WTC11 (cell line): Measurements from ENCODE around the gene FRRS1. TPM values are rescaled to one million over a fixed set of nuclear protein-coding genes. Genes with fewer than 3 reads are reported as not detected.

Source experiments
- ATAC-seq: fragments of 200-7000 bp; cut with Tn5 transposase; 2 replicates; pipeline ENCODE4 v1.10.0; 2021; ENCODE audit warnings: mild to moderate bottlenecking, moderate library complexity
- CTCF ChIA-PET: fragments of 300-600 bp; sonication (Branson Sonifier 250); formaldehyde crosslinking; loops from one replicate; lab custom pipeline; 2021; ENCODE audit warnings: antibody characterized with exemption; lab: Charles Lee
- POLR2A ChIA-PET: fragments of 350-600 bp; sonication (Branson Sonifier 250); formaldehyde crosslinking; loops from one replicate; lab custom pipeline; 2021; ENCODE audit warnings: antibody characterized with exemption; lab: Charles Lee
- DNase-seq: peaks from one replicate; pipeline ENCODE4 v3.0.0; 2021; ENCODE audit warnings: low spot score
- H3K27ac Mint-ChIP-seq: 2 replicates; pipeline ENCODE4 v1.8.0; 2021; ENCODE audit warnings: mixed read lengths
- H3K27me3 Mint-ChIP-seq: 2 replicates; pipeline ENCODE4 v1.8.0; 2021; ENCODE audit warnings: low read depth, mild to moderate bottlenecking, moderate library complexity, mixed read lengths
- H3K36me3 Mint-ChIP-seq: 2 replicates; pipeline ENCODE4 v1.8.0; 2021; ENCODE audit warnings: mixed read lengths
- H3K4me1 Mint-ChIP-seq: 2 replicates; pipeline ENCODE4 v1.8.0; 2022; ENCODE audit warnings: mixed read lengths
- H3K4me3 Mint-ChIP-seq: 2 replicates; pipeline ENCODE4 v1.8.0; 2021; ENCODE audit warnings: mild to moderate bottlenecking, moderate library complexity, mixed read lengths
- H3K9me3 Mint-ChIP-seq: 2 replicates; pipeline ENCODE4 v1.8.0; 2021; ENCODE audit warnings: mixed read lengths
- CREM ChIP-seq: sonication (generic); formaldehyde crosslinking; IDR thresholded peaks from 2 replicates; pipeline ENCODE4 v1.8.1; 2022; ENCODE audit warnings: mild to moderate bottlenecking, missing genetic modification reagents, moderate library complexity
- CTCF ChIP-seq: fragments of 200-600 bp; IDR thresholded peaks from 2 replicates; pipeline ENCODE4 v1.8.0; 2022; ENCODE audit warnings: antibody characterized with exemption
- FOXK1 ChIP-seq: sonication (generic); formaldehyde crosslinking; IDR thresholded peaks from 2 replicates; pipeline ENCODE4 v1.8.0; 2022; ENCODE audit warnings: mild to moderate bottlenecking, moderate library complexity, missing genetic modification reagents
- HMGXB4 ChIP-seq: sonication (generic); formaldehyde crosslinking; IDR thresholded peaks from 2 replicates; pipeline ENCODE4 v1.8.1; 2023; ENCODE audit warnings: mild to moderate bottlenecking, moderate library complexity, missing genetic modification reagents
- NFATC4 ChIP-seq: fragments of 250-450 bp; sonication (Bioruptor Pico); IDR thresholded peaks from 2 replicates; pipeline ENCODE4 v1.9.0; 2021; ENCODE audit warnings: mild to moderate bottlenecking
- NR3C1 ChIP-seq: sonication (generic); formaldehyde crosslinking; conservative IDR thresholded peaks from 2 replicates; pipeline ENCODE4 v1.8.1; 2023; ENCODE audit warnings: low read depth, mild to moderate bottlenecking, missing genetic modification reagents
- PREB ChIP-seq: sonication (generic); formaldehyde crosslinking; IDR thresholded peaks from 2 replicates; pipeline ENCODE4 v1.8.1; 2022; ENCODE audit warnings: mild to moderate bottlenecking, missing genetic modification reagents, moderate library complexity, borderline replicate concordance
- STAT6 ChIP-seq: sonication (generic); formaldehyde crosslinking; conservative IDR thresholded peaks from 2 replicates; pipeline ENCODE4 v1.8.1; 2023; ENCODE audit warnings: mild to moderate bottlenecking, low read depth, missing genetic modification reagents, moderate library complexity
- TEAD1 ChIP-seq: sonication (generic); formaldehyde crosslinking; IDR thresholded peaks from 2 replicates; pipeline ENCODE4 v1.8.0; 2022; ENCODE audit warnings: mild to moderate bottlenecking, missing genetic modification reagents
- ZNF138 ChIP-seq: sonication (generic); formaldehyde crosslinking; conservative IDR thresholded peaks from 2 replicates; pipeline ENCODE4 v1.8.1; 2022; ENCODE audit warnings: mild to moderate bottlenecking, moderate library complexity, missing genetic modification reagents
- ZNF317 ChIP-seq: sonication (generic); formaldehyde crosslinking; IDR thresholded peaks from 2 replicates; pipeline ENCODE4 v1.8.1; 2023; ENCODE audit warnings: low read depth, mild to moderate bottlenecking, moderate library complexity, missing genetic modification reagents, borderline replicate concordance
- ZSCAN18 ChIP-seq: fragments of 250-450 bp; sonication (Bioruptor Pico); IDR thresholded peaks from 2 replicates; pipeline ENCODE4 v2.1.2; 2022; ENCODE audit warnings: mild to moderate bottlenecking, moderate library complexity
- total RNA-seq: library from RNA; stranded (reverse); gene quantifications from 3 replicates; pipeline ENCODE4 v1.2.3, GENCODE V29; 2021
- TF ChIP-seq, protein P1 (sequence below): sonication (generic); formaldehyde crosslinking; IDR thresholded peaks from 2 replicates; pipeline ENCODE4 v1.8.1; 2023; ENCODE audit warnings: mild to moderate bottlenecking, missing genetic modification reagents, borderline replicate concordance
- TF ChIP-seq, protein P2 (sequence below): sonication (generic); formaldehyde crosslinking; IDR thresholded peaks from 2 replicates; pipeline ENCODE4 v1.8.1; 2022; ENCODE audit warnings: low read depth, missing genetic modification reagents, borderline replicate concordance
- TF ChIP-seq, protein P3 (sequence below): sonication (generic); formaldehyde crosslinking; IDR thresholded peaks from 2 replicates; pipeline ENCODE4 v1.8.0; 2023; ENCODE audit warnings: mild to moderate bottlenecking, missing genetic modification reagents
- TF ChIP-seq, protein P4 (sequence below): sonication (generic); formaldehyde crosslinking; IDR thresholded peaks from 2 replicates; pipeline ENCODE4 v1.8.1; 2023; ENCODE audit warnings: mild to moderate bottlenecking, missing genetic modification reagents, moderate library complexity

The FRRS1 gene
- total RNA-seq, 1 experiment from 2014 or later, result 6.2 TPM

GRCh38 chr1:99663501-99663900 is 102.9 kb downstream of the FRRS1 start:
- Mint-ChIP-seq H3K4me3 (no peak overlapping the region), H3K27me3 (no peaks in the 10 kb centered on the region), H3K4me1 (peaks cover 20% of the 10 kb centered on the region), H3K9me3 (no peaks in the 10 kb centered on the region), H3K36me3 (no peaks in the 10 kb centered on the region), H3K27ac (no peak overlapping the region)
- no peak for TF ChIP-seq ZNF138 (CRISPR knock-in tag)
- no peak for TF ChIP-seq PREB (CRISPR knock-in tag)
- no peak for TF ChIP-seq HMGXB4 (CRISPR knock-in tag)
- TF ChIP-seq TEAD1 (CRISPR knock-in tag), result no peak
- no peak for TF ChIP-seq ZNF317 (CRISPR knock-in tag)
- no peak for TF ChIP-seq NR3C1
- TF ChIP-seq, protein P1, sequence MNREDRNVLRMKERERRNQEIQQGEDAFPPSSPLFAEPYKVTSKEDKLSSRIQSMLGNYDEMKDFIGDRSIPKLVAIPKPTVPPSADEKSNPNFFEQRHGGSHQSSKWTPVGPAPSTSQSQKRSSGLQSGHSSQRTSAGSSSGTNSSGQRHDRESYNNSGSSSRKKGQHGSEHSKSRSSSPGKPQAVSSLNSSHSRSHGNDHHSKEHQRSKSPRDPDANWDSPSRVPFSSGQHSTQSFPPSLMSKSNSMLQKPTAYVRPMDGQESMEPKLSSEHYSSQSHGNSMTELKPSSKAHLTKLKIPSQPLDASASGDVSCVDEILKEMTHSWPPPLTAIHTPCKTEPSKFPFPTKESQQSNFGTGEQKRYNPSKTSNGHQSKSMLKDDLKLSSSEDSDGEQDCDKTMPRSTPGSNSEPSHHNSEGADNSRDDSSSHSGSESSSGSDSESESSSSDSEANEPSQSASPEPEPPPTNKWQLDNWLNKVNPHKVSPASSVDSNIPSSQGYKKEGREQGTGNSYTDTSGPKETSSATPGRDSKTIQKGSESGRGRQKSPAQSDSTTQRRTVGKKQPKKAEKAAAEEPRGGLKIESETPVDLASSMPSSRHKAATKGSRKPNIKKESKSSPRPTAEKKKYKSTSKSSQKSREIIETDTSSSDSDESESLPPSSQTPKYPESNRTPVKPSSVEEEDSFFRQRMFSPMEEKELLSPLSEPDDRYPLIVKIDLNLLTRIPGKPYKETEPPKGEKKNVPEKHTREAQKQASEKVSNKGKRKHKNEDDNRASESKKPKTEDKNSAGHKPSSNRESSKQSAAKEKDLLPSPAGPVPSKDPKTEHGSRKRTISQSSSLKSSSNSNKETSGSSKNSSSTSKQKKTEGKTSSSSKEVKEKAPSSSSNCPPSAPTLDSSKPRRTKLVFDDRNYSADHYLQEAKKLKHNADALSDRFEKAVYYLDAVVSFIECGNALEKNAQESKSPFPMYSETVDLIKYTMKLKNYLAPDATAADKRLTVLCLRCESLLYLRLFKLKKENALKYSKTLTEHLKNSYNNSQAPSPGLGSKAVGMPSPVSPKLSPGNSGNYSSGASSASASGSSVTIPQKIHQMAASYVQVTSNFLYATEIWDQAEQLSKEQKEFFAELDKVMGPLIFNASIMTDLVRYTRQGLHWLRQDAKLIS, result no peak
- TF ChIP-seq ZSCAN18 (CRISPR knock-in tag), result no peak
- no peak for TF ChIP-seq FOXK1 (CRISPR knock-in tag)
- TF ChIP-seq NFATC4 (CRISPR knock-in tag), result no peak
- TF ChIP-seq, protein P2, sequence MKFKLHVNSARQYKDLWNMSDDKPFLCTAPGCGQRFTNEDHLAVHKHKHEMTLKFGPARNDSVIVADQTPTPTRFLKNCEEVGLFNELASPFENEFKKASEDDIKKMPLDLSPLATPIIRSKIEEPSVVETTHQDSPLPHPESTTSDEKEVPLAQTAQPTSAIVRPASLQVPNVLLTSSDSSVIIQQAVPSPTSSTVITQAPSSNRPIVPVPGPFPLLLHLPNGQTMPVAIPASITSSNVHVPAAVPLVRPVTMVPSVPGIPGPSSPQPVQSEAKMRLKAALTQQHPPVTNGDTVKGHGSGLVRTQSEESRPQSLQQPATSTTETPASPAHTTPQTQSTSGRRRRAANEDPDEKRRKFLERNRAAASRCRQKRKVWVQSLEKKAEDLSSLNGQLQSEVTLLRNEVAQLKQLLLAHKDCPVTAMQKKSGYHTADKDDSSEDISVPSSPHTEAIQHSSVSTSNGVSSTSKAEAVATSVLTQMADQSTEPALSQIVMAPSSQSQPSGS (CRISPR knock-in tag), result no peak
- POLR2A ChIA-PET, result no interaction called here
- DNase-seq (no peak), ATAC-seq (no peak)
- CTCF ChIA-PET, result interaction anchor here (0.7 kb wide), 1 partner anchor 22 kb away, joined by 4 read pairs; no protein-coding TSS in a partner anchor

GRCh38 chr1:99662539-99663080 is 103.8 kb downstream of the FRRS1 start:
- ChIA-PET CTCF (no interaction called here), POLR2A (no interaction called here)
- Mint-ChIP-seq H3K27me3 (no peaks in the 10 kb centered on the region), H3K4me3 (no peak overlapping the region), H3K9me3 (no peaks in the 10 kb centered on the region), H3K27ac (no peak overlapping the region), H3K4me1 (peaks cover 20% of the 10 kb centered on the region), H3K36me3 (no peaks in the 10 kb centered on the region)
- peak; percentile 58; the same call in 1 of the 2 replicates for ATAC-seq
- no peak for DNase-seq
- TF ChIP-seq CTCF, result no peak
- TF ChIP-seq CREM (CRISPR knock-in tag), result no peak
- TF ChIP-seq STAT6 (CRISPR knock-in tag), result no peak
- TF ChIP-seq, protein P3, sequence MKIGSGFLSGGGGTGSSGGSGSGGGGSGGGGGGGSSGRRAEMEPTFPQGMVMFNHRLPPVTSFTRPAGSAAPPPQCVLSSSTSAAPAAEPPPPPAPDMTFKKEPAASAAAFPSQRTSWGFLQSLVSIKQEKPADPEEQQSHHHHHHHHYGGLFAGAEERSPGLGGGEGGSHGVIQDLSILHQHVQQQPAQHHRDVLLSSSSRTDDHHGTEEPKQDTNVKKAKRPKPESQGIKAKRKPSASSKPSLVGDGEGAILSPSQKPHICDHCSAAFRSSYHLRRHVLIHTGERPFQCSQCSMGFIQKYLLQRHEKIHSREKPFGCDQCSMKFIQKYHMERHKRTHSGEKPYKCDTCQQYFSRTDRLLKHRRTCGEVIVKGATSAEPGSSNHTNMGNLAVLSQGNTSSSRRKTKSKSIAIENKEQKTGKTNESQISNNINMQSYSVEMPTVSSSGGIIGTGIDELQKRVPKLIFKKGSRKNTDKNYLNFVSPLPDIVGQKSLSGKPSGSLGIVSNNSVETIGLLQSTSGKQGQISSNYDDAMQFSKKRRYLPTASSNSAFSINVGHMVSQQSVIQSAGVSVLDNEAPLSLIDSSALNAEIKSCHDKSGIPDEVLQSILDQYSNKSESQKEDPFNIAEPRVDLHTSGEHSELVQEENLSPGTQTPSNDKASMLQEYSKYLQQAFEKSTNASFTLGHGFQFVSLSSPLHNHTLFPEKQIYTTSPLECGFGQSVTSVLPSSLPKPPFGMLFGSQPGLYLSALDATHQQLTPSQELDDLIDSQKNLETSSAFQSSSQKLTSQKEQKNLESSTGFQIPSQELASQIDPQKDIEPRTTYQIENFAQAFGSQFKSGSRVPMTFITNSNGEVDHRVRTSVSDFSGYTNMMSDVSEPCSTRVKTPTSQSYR, result no peak
- TF ChIP-seq, protein P4, sequence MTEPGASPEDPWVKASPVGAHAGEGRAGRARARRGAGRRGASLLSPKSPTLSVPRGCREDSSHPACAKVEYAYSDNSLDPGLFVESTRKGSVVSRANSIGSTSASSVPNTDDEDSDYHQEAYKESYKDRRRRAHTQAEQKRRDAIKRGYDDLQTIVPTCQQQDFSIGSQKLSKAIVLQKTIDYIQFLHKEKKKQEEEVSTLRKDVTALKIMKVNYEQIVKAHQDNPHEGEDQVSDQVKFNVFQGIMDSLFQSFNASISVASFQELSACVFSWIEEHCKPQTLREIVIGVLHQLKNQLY (CRISPR knock-in tag), result no peak
